DLD1 (cell line): ENCODE results near the gene RIN1.
"Not testable (repeated sequence)": the region's sequence is repeated elsewhere in the genome, so short reads cannot be mapped to it uniquely, and the experiment has no call there.

Experiments
- in situ Hi-C: cut with HindIII; loops from 2 replicates; pipeline ENCODE4 v1.10.0; 2017; ENCODE audit warnings: low sequenced_read_pairs

RIN1 gene

DNA sequence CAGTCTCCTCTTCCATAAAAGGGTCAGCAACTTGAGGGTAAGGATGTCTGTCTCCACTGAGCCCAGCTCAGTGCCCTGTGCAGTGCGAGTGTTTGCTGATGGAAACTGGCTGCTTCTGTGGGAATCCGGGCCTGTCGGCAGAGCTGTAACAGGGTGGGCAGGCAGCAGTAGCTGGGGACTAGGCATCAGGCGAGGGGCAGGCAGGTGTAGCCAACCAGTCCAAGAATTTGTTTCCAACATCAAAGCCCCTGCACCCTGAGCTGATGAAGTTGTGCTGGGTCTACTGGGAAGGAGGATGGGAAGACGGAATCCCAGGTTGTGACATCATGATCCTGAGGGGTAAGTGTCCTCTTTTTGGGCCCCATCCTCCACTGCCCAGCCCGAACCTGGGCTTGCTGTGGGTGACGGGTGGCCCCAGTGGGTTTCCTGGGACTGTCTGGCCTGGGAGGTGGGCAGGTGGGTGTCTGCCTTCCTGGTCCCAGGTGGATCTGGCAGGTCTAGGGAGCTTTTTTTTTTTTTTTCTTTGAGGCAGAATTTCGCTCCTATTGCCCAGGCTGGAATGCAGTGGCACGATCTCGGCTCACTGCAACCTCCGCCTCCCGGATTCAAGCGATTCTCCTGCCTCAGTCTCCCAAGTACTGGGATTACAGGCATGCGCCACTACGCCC lies 24.3 kb upstream of the RIN1 start:
- in situ Hi-C loops: no loop called here

DNA sequence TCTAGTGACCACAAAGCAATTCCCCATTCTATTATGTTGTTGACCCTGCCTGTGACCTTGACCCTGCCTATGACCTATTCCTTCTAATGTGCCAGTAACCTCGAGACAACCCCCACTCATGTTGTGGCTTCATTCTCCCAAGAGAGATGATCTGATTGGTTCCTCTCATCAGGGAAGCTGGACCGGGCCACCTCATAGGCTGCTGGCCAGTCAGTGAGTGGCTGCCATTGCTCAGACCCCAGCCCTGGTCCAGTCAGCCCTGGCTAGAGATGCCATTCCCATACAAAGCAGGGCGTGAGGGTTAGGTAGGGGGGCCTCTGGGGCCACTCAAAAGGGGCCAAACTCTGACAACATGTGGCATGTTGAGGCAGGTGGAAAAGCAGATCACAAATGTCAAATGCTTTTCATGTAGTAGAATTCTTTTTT lies 23.4 kb upstream of the RIN1 start:
- in situ Hi-C loops: no loop called here

DNA sequence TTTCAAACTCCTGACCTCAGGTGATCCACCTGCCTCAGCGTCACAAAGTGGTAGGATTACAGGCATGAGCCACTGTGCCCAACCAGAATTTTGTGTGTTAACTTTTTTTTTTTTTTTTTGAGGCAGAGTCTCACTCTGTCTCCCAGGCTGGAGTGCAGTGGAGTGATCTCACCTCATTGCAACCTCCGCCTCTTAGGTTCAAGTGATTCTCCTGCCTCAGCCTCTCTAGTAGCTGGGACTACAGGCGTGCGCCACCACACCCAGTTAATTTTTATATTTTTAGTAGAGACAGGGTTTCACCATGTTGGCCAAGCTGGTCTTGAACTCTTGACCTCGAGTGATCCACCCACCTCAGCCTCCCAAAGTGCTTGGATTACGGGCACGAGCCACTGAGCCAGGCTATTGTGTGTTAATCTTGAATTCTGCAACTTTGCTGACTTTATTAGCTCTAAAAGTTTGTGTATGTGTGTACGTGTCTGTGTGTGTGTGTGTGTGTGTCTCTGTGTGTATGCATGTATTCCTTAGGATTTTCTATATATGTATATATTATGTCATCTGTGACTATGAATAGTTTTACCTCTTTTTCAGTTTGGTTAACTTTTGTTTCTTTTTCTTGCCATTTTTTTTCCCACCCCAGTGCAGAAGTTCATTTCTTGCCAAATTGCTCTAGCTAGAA lies 14.5 kb upstream of the RIN1 start:
- in situ Hi-C loops: not testable (repeated sequence)

DNA sequence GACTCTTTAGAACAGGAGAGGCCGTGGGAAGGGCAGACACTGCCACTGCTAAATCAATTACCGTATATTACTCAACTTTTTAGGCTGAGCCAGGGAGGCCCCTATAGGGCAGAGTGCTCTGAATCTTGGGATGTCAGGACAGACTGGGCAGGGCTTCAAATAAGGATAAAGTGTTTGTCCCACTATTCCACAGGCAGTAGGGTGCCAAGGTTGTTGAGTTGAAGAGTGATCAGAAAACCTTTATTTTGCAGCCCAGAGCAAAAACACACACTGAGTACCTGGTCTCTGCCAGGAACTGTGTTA lies 12.8 kb upstream of the RIN1 start:
- in situ Hi-C loops: no loop called here

DNA sequence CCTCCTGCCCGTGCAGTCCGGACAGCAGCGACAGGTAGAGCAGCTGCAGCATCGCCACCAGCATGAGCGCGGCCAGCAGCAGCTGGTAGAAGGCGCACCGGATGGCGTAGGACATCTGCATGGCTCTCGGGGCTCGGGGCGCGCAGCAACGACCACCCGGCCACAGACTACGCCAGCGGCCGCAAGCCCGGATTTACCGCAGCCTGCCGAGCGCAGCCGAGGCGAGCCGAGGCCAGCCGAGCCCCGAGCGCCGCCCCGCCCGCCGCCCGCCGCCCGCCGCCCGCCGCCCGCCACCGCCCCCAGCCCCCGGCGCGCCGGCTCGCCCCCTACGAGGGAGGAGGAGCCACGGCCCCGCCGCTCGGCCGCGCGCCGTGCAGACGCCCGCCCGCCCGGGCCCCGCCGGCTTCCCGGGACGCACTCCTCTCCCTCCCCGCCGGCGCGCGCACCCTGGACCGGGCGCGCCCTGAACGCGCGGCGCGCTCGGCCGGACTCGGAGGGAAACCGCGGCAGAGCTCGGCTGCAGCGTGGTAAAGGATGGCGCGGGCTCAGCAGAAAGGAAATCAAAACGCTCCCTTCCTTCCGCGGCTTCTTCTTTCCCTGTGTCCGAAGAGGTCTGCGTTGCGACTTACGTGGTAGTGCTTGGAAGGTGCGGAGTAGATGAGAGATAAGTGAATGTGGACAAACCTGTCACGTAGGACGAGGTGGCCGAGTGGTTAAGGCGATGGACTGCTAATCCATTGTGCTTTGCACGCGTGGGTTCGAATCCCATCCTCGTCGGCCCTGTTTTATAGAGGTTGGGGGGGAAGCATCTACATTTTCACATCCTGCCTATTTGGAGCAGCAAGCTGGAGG lies 11.4 kb upstream of the RIN1 start, which contains the start of gene B4GAT1:
TSS of gene B4GAT1 (minus strand) at position 205 of the 852 bp plus-strand sequence. CDS start at position 121, 84 bp downstream.
- in situ Hi-C loops: no loop called here

DNA sequence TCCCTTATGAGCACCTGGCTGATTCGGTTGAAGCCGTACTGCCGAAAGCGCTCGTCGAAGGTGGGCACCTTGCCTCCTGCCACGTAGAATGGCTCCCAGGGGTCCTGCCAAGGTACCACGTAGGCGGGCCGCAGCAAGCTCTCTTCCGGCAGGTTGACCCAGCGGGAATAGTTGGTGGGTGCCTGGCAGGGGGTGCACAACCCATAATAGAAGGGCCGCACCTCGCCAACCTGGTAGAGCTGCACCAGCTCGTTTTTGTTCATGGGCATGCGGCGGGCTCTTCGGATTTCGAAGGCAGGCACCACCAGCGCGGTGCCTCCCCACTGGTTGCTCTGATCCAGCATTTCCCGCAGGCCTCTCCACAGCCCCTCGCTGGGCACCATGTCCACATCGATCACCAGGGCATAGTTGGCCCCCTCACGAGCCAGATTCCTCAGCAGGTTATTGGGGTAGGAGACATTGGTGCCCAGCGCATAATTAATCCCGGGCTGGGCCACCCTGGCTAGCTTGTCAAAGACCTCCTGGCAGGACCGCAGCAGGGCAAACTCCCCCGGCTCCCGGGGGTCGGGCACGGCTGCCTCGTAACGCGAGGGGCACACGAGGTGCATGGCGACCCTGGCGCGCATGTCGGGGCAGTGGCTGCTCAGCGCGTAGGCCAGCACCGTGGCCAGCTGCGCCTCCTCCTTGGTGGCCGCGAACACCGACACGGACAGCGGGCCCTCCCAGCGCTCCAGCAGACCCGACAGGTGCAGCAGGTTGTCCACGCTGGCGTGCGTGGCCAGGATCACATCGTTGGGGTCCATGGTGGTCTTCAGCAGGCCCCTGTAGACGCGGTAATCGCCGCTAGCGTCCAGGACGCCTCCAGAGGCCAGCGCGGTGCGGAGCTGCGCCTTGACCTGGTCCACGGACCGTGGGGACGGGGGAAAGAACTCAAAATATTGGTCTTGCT lies 10.5 kb upstream of the RIN1 start:
- in situ Hi-C loops: no loop called here

DNA sequence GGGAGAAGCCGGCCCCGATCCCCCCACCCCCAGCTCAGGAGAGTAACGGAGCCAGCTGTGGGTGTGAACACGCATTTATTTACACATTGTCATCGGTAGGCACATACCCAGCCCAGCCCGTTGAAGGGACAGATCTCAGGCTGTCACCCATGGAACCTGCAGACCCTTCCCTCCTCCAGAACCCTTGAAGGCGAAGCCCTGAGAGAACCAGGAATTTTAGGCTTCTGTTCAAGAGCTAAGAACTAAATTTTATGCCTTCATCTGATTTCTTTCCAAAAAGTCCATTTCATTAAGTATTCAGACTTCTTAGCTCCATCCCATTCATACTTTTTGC lies 9.0 kb upstream of the RIN1 start:
- in situ Hi-C loops: no loop called here

DNA sequence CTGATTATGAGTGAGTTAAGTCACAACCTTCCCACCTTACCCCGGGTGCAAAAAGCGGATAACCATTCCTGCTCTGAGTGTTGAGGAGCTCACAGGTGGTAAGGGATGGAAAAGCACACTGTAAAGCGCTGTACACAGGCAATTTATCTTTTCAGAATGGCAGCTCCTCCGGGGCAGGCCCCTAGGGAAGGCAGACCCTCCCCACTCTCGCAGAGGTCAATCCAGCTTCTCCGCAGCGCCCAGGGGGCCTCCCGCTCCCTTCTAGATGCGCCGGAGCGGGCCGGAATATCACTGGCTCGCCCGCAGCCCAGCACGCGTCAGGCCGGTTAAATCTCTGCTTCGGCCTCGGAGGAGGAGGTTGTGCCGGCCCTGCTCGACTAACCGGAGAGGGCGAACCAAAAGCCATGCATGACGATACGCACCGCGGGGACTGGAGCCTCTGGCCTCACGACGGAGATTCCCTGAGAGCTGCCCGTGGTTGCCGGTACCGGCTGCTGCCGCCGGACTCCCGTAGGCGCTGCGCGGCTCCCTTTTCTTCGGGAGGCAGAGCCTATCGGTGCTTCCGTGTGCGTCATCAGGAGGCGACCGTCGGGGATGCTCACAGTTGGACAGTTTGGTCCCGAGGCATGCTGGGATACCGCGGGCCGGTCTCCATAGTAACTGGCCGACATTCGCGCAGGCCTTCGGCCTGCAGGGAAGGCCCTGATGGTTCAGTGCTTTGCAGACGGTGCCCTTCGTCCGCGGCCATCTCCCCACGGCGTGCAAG lies 8.5 kb upstream of the RIN1 start, which contains the start of gene BRMS1:
TSS of gene BRMS1 (minus strand) at position 555 of the 766 bp plus-strand sequence. CDS start 2,870 bp downstream, outside the sequence.
- in situ Hi-C loops: no loop called here

DNA sequence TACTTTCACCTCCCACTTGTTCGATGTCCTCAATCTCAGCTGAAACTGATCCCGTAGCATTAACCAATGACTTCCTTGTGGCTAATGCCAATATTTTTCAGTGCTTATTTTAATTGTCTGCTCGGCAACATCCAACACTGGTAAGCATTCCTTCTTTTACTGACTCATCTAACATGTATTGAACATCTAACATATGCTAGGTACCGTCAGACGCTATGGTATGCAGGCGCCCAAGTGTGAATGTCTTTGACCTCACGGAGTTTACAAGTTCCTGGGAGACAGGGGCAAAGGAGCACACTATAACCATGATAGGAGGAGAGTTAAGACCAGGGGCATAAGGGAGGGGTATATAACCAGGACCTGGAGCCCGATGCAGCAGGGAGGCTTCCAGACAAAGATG lies 6.9 kb upstream of the RIN1 start:
- in situ Hi-C loops: no loop called here

DNA sequence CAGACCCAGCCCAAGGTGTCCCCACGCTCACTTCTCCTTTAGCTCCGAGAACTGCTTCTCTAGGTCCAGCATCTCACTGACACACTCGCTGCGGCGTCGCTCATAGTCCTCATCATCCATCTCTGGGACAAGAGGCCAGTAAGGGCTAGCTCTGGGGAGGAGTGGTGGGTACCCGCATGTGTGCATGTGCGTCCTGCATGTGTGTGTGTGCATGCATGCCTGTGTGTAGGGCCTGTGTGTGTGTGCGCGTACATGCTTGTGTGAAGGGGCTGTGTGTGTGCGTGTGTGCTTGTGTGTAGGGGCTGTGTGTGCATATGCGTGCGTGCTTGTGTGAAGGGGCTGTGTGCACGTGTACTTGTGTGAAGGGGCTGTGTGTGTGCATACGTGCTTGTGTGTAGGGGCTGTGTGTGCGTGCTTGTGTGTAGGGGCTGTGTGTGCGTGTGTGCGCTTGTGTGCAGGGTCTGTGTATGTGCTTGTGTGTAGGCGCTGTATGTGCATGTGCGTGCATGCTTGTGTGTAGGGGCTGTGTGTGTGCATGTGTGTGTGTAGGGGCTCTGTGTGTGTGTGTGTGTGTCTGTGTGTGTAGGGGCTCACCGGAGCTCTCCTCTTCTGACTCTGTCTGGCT lies 5.4 kb upstream of the RIN1 start:
- in situ Hi-C loops: no loop called here

DNA sequence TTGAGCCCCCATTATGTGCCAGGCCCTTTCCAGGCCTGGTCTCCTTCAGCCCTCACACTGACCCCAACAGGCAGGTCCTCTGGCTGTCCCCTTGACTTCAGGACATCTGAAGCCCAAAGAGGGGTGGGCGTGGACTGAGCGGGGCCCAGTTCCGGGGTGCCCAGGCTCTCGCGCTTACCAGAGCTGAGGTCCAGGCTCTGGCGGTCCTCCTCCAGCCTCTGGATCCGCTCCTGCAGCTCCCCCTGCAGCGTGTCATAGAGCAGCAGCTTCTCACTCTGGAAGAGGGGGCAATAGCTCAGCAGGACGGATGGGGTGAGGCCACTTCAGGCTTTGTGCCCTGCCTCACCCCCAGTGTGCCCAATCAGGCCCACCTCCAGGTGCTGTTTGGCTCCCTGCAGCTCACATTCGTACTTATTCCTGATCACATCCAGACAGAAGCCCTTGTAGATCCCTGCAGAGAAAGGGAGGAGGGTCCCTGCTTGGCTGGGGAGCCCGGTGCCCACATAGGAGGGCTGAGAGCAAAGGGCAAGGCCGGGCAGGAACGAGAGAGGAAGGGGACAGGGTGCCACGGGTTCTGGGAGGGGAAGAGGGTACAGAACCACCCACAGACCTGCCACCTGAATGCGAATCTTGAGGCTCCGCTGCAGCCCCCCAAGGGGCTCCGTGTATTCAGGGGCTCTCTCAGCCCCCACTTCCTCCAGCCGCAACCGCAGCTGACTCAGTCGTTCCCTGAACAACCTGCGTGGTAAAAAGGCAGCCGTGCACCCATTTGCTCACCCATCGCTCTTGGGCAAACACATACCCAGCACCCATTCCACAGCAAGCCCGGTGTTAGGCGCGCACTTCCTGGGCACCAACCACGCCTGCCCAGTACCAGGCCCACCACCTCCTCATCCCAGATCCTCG lies 4.6 kb upstream of the RIN1 start:
- in situ Hi-C loops: no loop called here

DNA sequence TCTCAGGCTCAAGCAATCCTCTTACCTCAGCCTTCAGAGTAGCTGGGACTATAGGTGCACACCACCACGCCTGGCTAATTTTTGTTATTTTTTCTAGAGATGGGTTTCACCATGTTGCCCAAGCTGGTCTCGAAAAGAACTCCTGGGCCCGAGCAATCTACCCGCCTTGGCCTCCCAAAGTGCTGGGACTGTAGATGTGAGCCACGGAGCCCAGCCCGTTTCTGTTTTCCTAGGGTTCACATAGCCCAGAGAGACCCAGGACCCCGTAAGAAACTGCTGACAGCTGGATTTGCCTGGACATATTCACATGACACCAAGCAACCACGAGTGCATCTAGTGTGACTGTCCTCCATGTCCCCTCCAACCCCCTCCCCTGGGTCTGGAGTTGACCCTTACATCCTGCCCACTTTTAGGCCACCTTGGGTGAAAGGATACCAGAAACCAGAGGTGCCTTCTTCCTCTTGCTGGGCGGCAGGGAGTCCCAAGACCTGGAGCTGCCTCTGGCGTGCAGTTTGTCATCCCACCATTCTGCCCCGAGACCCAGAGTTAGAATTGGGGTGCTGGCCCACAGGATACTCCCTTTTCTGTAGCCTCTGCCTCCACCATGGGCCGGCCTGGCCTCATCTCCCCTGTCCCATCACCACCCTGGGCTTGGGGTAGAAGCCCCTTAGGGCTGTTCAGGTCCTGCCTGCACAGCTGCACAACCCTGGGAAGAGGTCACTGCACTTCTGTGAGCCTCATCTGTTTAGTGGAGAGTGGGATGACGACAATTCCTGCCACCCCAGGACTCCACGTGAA lies 3.7 kb upstream of the RIN1 start:
- in situ Hi-C loops: loop anchor here (10.0 kb wide), 2 partner anchors 45 to 65 kb away; partner anchors contain the start of gene CNIH2

DNA sequence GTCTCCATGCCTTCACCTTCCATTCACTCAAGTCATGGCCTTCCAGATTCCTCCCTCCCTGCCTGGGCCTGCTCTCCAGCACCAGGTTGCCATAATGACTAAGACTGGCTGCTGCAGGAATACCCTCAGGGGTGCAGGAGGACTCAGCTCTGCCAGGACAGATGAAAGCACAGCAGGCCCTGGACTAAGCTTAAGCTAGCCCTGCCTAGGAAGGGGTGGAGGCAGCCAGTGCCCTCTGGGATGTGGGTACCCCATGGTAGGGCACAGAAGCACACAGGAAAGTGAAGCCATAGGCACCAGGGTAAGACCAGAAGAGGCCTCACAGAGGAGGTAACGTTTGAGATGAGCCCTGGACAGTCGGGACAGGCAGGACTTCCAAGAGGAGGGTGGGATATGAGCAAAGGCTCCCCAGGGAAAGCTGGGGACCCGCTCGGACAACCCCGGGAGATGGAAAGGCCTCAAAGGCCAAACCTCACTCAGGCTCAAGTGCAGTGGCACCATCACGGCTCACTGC lies 3.0 kb upstream of the RIN1 start:
- in situ Hi-C loops: loop anchor here (10.0 kb wide), 2 partner anchors 46 to 64 kb away; partner anchors contain the start of gene CNIH2

DNA sequence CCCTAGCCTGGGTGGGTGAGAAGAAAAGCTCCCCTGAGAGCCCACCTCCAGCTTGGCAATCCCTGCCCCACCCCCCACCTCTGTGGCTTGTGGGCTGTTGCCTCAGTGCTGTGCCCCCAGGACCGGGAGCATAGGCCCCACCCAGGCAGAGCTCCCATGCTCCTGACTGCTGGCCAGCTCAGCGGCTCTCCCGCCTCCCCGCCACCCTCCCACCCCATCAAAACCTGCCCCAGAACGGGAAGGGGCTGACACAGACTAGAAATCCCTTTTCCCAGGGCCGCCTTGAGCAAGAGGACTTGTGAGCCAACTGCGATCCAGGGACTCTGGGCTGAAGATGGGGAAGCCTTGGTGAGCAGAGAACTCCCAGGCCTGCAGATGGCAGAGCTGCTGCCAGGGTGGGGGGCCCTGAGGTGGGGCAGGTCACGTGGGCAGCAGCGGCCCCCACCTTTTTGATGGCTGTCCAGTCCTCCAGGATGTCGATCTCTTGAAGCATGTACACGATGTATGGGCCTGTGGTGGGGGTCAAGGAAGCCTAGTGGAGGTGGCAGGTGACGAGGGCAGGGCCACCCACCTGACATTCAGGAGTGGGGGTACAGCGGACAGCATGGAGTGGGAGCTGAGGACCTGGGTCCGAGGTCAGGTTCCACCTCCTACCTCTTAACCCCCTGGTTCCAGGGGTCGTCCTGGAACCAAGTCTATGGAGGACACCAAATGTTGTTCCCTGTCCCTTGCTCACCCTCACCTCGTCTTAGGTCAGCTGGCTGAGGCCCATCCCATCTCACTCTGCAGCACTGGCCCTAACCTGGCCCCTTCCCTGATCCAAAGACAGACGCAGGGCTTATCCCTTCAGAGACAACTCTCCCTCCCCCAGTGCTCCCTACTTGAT lies 2.3 kb upstream of the RIN1 start:
- in situ Hi-C loops: loop anchor here (10.0 kb wide), 2 partner anchors 46 to 64 kb away; partner anchors contain the start of gene CNIH2

DNA sequence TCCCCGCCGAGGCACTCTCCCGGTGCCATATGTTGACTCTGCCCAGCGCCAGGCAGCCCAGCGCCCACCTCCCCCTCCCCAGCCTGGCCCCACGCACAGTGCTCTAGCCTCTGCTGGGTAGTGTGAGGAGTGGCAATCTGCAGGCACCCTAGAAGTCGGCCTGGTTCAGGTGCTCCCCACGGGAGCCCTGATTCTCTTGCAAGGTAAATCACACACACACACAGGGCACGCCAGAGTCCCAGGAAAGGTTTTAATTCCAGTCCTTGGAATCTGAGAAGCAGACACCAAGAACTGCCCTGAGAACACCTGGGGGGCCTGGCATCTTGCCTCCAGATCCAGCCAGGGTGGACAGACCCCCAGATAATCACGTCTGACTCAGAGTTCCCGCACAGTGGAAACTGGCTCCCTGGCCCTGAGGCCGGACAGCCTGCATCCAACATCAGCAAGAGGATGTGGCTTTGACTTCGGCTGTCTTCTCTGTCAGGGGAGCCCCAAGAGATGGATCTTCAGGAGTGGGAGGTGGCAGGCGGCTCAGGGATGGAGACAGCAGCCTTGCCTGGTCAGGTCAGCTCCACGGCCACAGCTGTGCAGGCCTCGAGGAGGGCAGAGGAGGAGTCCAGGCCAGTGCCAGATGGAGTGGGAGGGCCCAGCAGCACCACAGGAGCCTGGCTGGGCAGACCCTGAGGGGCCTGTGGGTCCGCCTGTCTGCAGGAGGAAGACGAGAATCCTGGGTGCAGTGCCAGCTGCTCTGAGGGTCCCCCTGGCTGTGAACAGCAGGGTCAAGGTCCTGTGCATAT lies 1.1 kb upstream of the RIN1 start:
- in situ Hi-C loops: loop anchor here (10.0 kb wide), 2 partner anchors 48 to 62 kb away; partner anchors contain the start of gene CNIH2
